IPS-11a (cell line): ENCODE measurements around the gene GPR108.

Source experiments
- H3K4me3 ChIP-seq: one replicate; pipeline ENCODE4 v1.5.1; 2013; ENCODE audit warnings: low read depth, low read length, control low read depth

Gene GPR108

DNA sequence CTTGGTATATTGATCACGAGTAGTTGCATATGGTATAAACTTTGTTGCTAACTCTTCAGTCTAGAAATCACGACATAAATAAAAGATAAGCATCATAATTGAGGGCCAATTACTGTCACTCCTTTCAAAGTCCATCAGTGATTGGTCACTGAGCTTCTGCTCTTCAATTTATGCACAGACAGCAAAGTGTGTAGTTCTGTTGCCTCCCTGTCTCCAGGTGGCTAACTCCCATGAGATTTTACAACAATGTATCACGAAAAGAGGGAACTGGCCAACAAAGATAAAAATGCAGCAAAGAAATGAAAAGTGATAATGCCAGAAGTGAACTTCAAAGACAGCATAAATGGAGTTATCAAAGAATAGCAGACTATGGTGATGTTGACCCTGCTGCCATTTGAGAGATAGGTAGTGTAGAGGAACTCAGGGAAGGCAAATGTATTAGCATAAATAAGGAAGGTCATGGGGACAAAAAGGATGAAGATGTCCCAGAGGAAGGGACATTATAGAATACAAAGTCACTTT, 54.7 kb downstream of the GPR108 start:
- no peak overlapping the region for H3K4me3 ChIP-seq

- H3K4me3 ChIP-seq = no peak overlapping the region
These were observed 57.2 kb downstream of the GPR108 start for GRCh38 chr19:6680141-6680540.
